LHCN-M2 (cell line): ENCODE data around the gene SLC30A3. TPM values are rescaled to one million over a fixed set of nuclear protein-coding genes. Genes with fewer than 3 reads are reported as not detected.
"Not testable (repeated sequence)": the region's sequence is repeated elsewhere in the genome, so short reads cannot be mapped to it uniquely, and the experiment has no call there.

Experiments
- DNase-seq: peaks from one replicate; pipeline ENCODE4 v3.0.0-alpha.2; 2012; ENCODE audit warnings: low read depth
- total RNA-seq: library from RNA; depleted of rRNA; stranded (reverse); fragments of >200 nt; gene quantifications from 2 replicates; pipeline ENCODE4 v1.2.3, GENCODE V29; 2014

SLC30A3 gene
- total RNA-seq, 1 experiment from 2014 or later = 0.63 TPM

GRCh38 chr2:27285481-27285880 is 22.6 kb upstream of the SLC30A3 start:
- DNase-seq = no peak

- DNase-seq = no peak
These were observed 22.1 kb upstream of the SLC30A3 start for GRCh38 chr2:27284996-27285395.

GRCh38 chr2:27282892-27283291 is 20.0 kb upstream of the SLC30A3 start:
- no peak for DNase-seq

- DNase-seq = peak; percentile 61
These were observed 19.2 kb upstream of the SLC30A3 start, which contains the start of gene TRIM54 for GRCh38 chr2:27281855-27282559. Gene TRIM54 (plus strand): TSS chr2:27282429. CDS start chr2:27282732, 303 bp downstream.

DNA sequence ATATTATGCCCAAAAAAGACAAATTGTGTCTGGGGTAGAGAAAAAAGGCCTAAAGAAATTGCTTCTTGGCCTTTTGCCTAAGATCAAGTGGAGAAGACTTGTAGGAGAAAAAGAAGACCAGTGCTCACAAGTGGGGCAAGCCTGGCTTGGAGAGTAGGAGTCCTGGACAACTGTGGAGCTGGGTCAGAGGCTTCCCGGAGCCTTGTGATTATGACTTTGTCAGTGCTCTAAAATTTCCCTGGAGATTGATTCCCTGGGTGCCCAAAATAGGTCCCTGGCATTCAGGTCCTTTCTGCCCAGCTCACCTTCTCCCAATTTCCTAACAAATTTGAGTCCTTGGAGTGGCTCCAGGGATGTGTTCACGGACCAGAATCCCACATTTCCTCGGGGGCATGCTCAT is 18.6 kb upstream of the SLC30A3 start:
- DNase-seq = no peak

DNA sequence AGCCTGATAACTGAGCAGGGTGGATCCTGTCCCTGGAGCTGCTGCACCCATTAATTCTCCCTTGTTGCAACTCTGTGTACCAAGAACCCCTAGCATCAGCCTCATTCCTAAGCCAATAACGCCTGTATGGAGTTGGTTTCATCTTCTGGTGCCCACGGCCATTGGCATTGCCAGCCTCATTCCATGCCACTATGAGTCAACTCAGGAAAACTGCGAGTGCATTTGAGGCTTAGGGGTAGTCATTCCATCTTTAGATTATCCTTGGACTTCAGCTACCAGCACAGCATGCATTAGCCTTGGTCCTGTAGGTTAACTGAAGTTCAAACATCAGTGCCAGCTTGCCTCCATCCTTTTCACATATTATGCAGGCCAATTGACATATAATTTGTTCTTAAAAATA is 18.0 kb upstream of the SLC30A3 start:
- DNase-seq = no peak

DNA sequence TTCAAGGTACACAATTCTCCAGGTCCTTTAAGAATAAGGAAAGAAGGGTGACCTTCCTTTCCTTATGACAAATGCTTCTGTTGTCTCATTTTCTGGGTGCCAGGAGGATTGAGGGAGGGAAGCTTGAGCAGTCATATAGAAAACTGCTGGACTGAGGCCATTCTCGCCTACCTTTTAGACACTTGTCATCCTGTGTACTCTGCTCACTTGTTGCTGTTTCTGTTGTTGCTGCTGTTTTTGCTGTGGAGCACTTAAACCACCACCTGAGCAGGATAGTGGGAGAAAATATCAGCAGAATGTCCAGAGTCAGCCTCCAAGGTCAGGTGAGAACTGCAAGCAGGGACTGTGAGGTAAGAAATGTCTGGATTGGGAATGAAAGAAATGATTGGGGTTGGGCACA is 15.2 kb upstream of the SLC30A3 start:
- DNase-seq = no peak

- no peak for DNase-seq
These were observed 12.6 kb upstream of the SLC30A3 start, which contains the start of gene DNAJC5G for GRCh38 chr2:27275211-27276150. Gene DNAJC5G (plus strand): TSS chr2:27275433. CDS start chr2:27276729, 1,296 bp downstream.

- not testable (repeated sequence) for DNase-seq
These were observed 10.0 kb upstream of the SLC30A3 start for GRCh38 chr2:27272537-27273522.

GRCh38 chr2:27271631-27272340 is 8.9 kb upstream of the SLC30A3 start:
- DNase-seq = no peak

DNA sequence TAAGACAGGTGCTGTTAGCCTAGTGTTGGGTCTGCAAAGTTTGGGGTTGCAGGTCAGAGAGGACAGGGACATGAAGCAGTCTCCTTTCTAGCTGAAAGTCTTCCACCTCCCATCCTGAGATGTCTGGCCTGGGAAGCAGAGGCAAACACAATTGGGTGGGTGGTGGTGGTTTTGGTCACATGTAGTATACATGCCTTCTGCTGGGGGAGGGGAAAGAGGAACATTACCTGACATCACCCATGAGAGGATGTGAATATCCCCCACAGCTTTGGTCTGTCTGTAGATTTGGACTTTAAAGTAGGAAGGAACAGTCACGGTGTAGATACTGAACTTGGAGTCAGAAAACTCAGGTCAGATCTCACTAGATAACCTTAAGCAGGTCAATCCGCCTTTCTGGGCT is 7.8 kb upstream of the SLC30A3 start:
- no peak for DNase-seq

DNA sequence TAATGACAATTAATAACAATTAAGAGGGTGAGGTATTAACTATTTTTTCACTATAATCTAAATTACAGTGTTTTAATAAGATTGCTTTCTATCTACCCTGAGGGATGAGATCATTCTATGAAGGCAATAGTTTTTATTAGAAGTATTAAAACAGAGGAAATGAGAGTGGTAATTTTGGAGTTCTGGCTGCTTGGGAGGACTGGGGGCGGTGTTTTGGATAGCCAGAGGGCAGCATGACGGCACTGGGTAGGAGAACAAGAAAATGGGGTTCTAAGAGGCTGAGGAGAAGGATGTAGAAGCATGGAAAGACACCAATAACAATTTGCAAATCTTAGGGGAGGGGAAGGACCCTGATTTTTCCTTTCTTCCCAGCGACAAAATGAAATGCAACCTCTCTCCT is 7.3 kb upstream of the SLC30A3 start:
- no peak for DNase-seq

DNA sequence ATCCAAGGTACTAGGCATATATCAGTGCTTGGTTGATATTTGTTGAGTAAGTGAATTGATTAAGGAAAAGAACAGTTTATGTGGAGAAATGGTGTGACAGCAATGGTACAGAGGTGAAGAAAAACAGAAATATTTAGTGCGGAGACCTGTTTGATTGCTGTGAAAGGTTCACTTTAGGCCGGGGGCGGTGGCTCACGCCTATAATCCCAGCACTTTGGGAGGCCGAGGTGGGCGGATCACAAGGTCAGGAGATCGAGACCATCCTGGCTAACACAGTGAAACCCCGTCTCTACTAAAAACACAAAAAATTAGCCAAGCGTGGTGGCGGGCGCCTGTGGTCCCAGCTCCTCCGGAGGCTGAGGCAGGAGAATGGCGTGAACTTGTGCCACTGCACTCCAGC is 5.4 kb upstream of the SLC30A3 start:
- DNase-seq = not testable (repeated sequence)

GRCh38 chr2:27265536-27265870 is 2.7 kb upstream of the SLC30A3 start:
- DNase-seq = no peak

DNA sequence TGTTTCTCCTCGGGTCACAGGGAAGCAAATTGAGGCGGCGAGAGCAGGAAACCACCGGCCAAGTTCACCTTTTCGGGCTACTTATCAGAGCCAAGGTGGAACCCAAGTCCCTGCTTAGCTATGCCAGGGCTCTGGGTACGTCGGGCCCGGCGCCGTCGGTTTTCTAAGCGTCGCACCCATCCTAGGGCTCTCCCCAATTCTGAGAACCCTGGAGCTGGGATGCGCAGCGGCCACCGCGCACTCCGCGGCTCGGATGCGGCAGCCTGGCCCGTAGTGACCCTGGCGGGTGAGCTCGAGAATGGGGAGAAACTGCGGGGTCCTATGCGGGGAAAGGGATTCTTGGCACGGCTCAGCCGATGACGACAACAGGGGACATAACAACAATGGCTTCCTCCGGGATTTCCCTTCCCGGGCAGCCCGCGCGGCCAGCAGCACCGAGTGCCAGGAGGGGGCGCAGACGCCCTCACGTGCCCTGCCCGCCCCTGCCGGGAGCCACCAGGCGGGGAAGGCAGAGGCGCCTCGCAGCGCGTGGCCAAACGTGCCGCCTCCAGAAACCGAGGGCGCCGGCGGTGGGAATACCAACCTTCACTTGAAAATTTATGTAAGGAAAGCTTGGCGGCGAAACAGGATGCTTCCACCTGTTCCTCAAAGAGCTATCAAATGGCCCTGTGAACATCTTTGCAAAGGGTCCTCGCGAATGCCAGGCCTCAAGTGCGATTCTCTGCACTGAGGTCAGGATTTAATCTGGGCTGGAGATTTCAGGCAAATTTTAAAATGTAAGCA is 2.1 kb upstream of the SLC30A3 start:
- DNase-seq = peak; percentile 45

- no peak for DNase-seq
These were observed 1.5 kb upstream of the SLC30A3 start for GRCh38 chr2:27264253-27264752.

DNA sequence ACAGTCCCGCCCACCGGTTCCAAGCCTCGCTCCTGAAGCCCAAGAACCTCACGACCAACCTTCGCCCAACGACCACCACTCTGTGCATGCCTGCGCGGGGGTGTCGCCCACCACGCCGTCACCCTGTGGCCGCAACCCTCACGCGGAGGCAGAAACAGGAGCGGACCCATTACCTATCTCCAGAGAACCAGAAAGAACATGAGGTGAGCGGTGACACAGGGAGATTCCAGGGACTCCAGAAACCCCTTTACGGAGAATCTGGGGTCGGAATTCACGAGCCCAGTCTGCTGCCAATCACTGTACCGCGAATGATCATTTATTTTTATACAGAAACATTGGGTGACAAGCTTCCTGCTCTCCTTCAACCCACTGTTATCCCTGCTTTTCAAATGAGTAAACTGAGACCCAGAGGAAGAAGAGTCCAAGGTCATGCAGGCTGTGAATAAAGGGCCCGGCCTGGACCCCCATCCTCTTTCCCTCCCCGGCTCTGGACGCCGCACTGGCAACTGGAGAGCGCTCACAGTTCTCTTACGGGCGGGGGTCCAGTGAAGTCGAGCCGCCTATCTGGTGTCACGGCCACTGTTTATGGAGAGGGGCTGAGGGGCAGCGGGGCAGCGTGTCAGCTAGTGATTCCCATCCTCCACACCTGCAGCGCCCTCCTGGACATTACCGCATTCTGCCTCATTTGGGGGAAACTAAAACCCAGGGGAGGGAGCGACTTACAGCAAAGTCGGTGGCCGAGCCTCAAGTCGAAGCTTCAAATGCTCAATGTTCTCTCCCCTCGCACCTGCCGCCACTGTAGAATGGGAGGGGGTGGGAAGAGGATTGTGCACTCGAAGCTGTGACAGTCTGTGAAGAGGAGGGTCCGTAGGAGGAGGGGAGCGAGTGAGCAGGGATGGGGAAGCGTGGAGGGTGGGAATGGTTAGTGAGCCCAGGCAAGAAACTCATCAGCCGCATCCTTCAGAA is 723 bp upstream of the SLC30A3 start:
- DNase-seq = no peak

- no peak for DNase-seq
These were observed 935 bp downstream of the SLC30A3 start for GRCh38 chr2:27261926-27262298.
